ENCODE results near the gene CMKLR1.

CMKLR1 gene

GRCh38 chr12:108297895-108298760 is 41.0 kb downstream of the CMKLR1 start:
- no peak for DNase-seq

DNA sequence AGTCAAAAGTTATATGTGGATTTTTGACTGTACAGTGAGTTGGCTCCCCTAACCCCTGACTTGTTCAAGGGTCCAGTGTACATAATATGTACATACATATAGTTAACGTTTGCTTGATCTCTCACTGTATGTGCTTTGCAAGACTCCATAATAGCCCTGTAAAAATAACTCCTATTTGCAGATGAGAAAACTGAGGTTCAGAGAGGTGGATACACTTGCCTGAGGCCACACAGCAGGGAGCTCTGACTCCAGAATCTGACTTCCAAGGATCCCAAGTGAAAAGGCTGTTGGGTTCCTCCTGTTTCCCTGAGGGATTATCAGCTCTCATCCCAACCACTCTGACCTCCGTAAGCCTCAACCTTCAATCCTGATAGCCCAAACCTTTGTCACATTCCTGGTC is 41.7 kb downstream of the CMKLR1 start:
- no peak for DNase-seq

- DNase-seq, result no peak
Observed at GRCh38 chr12:108296945-108297344, 42.2 kb downstream of the CMKLR1 start.

- no peak for DNase-seq
Observed at GRCh38 chr12:108295641-108296040, 43.5 kb downstream of the CMKLR1 start.

DNA sequence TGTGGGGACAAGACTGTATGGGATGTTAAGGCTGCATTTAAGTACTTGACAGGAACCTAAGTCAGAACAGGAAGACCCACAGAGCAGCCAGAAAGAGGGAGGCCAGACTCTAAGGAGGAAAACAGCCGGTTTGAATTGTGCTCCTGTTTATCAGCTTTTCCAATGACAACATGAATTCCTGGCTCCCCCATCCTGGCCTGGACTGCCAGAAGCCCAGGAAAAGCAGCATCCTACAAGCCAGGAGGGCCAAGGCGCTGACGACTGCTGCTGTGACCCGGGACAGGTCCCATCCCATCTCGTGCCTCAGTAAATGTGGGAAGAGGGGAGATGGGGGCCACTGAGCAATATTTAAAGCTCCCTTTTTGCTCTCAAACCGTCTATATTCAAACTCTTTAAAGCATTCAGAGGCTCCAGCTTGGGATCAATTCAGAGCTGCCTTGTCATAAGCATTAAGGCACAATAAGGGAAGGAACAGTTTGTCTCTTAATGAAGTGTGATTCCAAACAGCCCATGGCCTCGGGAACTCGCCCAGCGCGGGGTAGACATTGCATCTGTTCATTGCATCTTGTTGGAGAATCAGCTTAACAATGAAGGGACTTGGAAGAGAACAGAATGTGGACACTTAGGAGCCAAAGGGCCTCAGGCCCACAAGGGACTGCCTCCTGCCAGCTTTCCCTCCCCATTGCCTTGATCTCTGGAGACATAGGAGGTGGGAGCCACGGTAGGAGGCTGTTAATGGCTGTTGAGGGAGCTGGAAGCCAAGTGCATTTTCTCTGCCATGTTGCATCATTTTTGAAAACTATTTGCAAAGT is 49.6 kb downstream of the CMKLR1 start:
- peak in 1 of 2 experiments; percentile 26 for DNase-seq

GRCh38 chr12:108287227-108287626 is 51.9 kb downstream of the CMKLR1 start:
- DNase-seq, result no peak

- no peak for DNase-seq
Observed at GRCh38 chr12:108285016-108285415, 54.1 kb downstream of the CMKLR1 start.

GRCh38 chr12:108284163-108284562 is 54.9 kb downstream of the CMKLR1 start:
- DNase-seq, result no peak

DNA sequence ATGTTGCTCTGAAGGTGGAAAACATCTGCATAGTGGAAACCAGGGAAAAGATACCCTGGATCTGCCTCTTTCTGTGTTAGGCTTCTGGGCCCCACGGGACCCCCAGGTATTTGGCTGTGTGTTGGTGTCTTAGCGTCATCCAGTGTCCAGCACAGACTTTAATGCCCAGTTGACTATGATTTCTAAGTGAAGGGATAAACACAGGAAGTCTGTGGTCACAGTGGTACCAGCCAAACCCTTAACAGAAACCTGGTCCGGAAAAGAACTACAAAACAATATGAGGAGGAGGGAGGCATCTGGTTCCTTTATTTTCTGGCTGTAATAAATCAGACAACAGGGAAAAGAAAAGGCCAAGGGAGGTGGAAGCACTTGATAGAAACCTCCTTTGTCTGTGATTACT is 56.4 kb downstream of the CMKLR1 start:
- DNase-seq, result no peak

DNA sequence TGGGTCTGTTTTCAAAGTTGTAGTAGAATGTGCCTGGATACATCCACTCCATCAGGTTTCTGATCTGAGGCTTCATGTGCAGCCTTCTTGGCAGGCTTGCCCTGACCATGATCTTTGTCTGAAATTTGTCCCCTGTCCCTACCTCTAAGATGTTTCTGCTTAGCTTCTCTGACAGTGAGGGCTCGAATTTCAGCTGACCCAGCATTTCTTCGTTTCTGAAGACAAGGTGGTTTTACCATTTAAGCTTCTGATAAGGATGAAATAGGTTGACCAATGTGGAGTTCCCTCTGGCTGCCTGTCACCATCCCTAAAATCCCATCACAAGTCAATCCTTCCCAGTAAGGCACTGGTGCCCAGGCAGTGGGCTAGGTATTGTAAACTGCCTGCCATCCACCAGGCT is 57.0 kb downstream of the CMKLR1 start:
- no peak for DNase-seq

DNA sequence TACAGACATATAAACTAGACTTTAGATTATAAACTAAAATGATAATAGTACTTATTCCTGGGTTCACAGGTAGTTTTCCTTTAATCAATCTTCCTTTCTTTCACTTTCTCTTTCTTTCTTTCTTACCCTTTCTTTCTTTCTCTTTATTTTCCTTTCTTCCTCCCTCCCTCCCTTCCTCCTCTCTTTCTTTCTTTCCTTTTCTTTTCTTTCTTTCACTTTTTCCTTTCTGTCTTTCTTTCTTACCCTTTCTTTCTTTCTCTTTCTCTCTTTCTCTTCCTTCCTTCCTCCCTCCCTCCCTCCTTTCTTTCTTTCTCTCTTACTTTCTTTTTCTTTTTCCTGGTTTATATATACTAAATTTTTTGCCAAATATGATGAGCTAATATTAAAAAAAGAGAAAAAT is 61.5 kb downstream of the CMKLR1 start:
- DNase-seq, result no peak

- peak; percentile 99 to 100 for DNase-seq
Observed at GRCh38 chr12:108273217-108273616, 65.9 kb downstream of the CMKLR1 start.

DNA sequence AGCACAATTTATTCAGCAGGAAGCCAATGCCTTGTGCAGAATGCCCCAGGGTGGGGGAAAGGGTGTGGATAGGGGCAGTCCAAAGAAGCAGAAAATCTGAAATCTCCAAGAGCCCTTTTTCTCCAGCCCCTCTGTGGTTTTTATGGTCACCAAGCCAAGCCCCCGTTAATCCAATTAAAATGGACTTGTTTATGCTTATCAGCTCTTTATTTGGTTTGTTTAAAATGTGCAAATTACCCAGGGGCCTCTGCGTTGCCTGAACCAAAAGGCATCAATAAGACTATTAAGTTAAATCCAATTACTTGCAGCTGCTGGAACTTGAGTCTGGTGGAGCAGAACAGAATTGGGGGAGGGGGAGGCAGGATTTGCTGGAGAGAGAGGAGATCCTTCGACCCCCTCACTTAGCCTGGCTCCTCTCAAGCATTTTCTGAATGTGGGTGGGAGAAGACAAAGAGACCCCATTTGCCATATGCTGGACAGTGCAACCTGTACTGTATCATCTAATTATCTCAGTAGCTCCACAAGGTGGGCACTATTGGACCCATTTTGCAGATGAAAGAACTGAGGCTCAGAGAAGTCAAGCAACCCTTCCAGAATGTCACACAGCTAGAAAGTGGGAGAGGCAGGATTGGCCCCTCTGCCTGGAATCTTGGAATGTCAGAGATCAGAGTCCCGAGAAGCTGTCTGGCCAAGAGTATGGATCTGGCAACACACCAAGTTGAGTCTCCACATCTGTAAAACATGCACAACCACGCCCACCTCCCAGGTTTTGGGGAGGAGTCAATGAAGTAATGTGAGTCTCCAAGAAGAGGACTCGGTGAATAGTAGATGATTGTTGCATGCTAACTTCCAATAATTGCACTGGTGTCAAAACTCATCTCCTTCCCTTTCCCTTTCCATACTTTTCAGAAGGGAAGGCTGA is 66.9 kb downstream of the CMKLR1 start:
- DNase-seq, result peak; percentile 88 to 96

GRCh38 chr12:108270849-108271143 is 68.3 kb downstream of the CMKLR1 start:
- no peak for DNase-seq

GRCh38 chr12:108270035-108270848 is 68.9 kb downstream of the CMKLR1 start:
- DNase-seq, result no peak

- no peak for DNase-seq
Observed at GRCh38 chr12:108269224-108269623, 69.9 kb downstream of the CMKLR1 start.

GRCh38 chr12:108268397-108268796 is 70.7 kb downstream of the CMKLR1 start:
- DNase-seq, result peak; percentile 12 to 52

- DNase-seq, result no peak
Observed at GRCh38 chr12:108267450-108267849, 71.7 kb downstream of the CMKLR1 start.

GRCh38 chr12:108266131-108266530 is 73.0 kb downstream of the CMKLR1 start:
- DNase-seq, result no peak

GRCh38 chr12:108265505-108265904 is 73.6 kb downstream of the CMKLR1 start:
- DNase-seq, result no peak

DNA sequence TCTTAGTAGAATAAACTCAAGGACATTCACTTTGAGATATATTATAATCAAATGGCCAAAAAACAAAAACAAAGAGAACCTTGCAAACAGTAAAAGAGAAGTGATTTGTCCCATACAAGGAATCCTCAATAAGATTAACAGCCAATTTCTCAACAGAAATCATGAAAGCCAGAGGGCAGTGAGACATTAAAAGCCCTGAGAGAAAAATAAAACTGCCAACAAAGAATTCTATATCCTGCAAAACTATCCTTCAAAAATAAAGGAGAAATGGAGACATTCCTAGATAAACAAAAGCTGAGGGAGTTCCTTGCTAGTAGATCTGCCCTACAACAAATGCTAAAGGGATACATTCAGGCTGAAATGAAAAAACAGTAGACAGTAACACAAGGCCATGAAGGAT is 78.1 kb downstream of the CMKLR1 start:
- DNase-seq, result no peak

DNA sequence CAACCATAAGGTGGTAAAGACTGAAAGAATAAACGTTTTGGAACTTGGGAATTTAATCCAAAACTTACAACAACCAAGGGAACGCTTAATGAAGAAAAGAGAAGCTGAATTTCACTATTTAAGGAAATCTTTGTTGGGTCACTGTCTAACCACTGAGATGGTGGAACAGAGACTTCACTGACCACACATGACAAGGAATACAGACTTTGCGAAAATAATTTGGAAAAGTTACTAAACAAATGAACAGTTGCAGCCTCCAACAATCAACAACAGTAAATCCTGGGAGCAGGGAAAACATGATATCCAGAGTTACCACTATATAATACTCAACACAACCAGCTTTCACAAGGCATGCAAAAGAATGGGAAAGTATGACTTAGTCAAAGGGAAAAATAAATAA is 79.1 kb downstream of the CMKLR1 start:
- no peak for DNase-seq

Measured in NCI-H524 (cell line).